ENCODE data around the gene LRBA. TPM values are rescaled to one million over a fixed set of nuclear protein-coding genes. Genes with fewer than 3 reads are reported as not detected.

LRBA gene
- polyA plus RNA-seq, 1 donor = 75.9 TPM

- DNase-seq = no peak
Measured at GRCh38 chr4:150886597-150886996, 128.5 kb downstream of the LRBA start.

- DNase-seq = no peak
Measured at GRCh38 chr4:150884625-150885024, 130.5 kb downstream of the LRBA start.

GRCh38 chr4:150875367-150875766 is 139.7 kb downstream of the LRBA start:
- no peak for DNase-seq

GRCh38 chr4:150874338-150875226 is 140.5 kb downstream of the LRBA start:
- no peak for DNase-seq

- DNase-seq = peak; percentile 81
Measured at GRCh38 chr4:150867148-150867547, 147.9 kb downstream of the LRBA start.

- no peak for DNase-seq
Measured at GRCh38 chr4:150863456-150863855, 151.6 kb downstream of the LRBA start.

- DNase-seq = no peak
Measured at GRCh38 chr4:150862829-150863228, 152.3 kb downstream of the LRBA start.

- no peak for DNase-seq
Measured at GRCh38 chr4:150859453-150859852, 155.6 kb downstream of the LRBA start.

GRCh38 chr4:150855981-150856510 is 159.0 kb downstream of the LRBA start:
- no peak for DNase-seq

- DNase-seq = no peak
Measured at GRCh38 chr4:150854600-150854999, 160.5 kb downstream of the LRBA start.

- DNase-seq = no peak
Measured at GRCh38 chr4:150853882-150854281, 161.2 kb downstream of the LRBA start.

GRCh38 chr4:150852216-150852615 is 162.9 kb downstream of the LRBA start:
- DNase-seq = no peak

- no peak for DNase-seq
Measured at GRCh38 chr4:150849016-150849415, 166.1 kb downstream of the LRBA start.

- DNase-seq = no peak
Measured at GRCh38 chr4:150828159-150828558, 186.9 kb downstream of the LRBA start.

GRCh38 chr4:150827226-150827625 is 187.9 kb downstream of the LRBA start:
- no peak for DNase-seq

GRCh38 chr4:150826306-150826705 is 188.8 kb downstream of the LRBA start:
- peak; percentile 4 for DNase-seq

- DNase-seq = no peak
Measured at GRCh38 chr4:150822407-150822806, 192.7 kb downstream of the LRBA start.

- no peak for DNase-seq
Measured at GRCh38 chr4:150821641-150822040, 193.4 kb downstream of the LRBA start.

- no peak for DNase-seq
Measured at GRCh38 chr4:150820409-150820808, 194.7 kb downstream of the LRBA start.

GRCh38 chr4:150818661-150819060 is 196.4 kb downstream of the LRBA start:
- DNase-seq = no peak

- no peak for DNase-seq
Measured at GRCh38 chr4:150817804-150818528, 197.1 kb downstream of the LRBA start.

- DNase-seq = no peak
Measured at GRCh38 chr4:150817017-150817416, 198.1 kb downstream of the LRBA start.

- no peak for DNase-seq
Measured at GRCh38 chr4:150816491-150816890, 198.6 kb downstream of the LRBA start.
